Activated naive CD4-positive, alpha-beta T cell treated with anti-CD3 and anti-CD28 coated beads for 36 hours (primary cell): ENCODE data around the gene OOSP2. TPM values are rescaled to one million over a fixed set of nuclear protein-coding genes. Genes with fewer than 3 reads are reported as not detected.

Experiments used
- CTCF ChIA-PET: fragments of 350-600 bp; sonication (Branson Sonifier 250); formaldehyde crosslinking; loops from one replicate; lab custom pipeline; 2021; ENCODE audit warnings: antibody characterized with exemption; lab: Charles Lee
- DNase-seq: peaks from one replicate; pipeline ENCODE4 v3.0.0-alpha.2; 2020
- H3K27ac Mint-ChIP-seq: one replicate; pipeline ENCODE4 v1.8.0; 2021; ENCODE audit warnings: mild to moderate bottlenecking, mixed read lengths
- H3K27me3 Mint-ChIP-seq: one replicate; pipeline ENCODE4 v1.8.0; 2021; ENCODE audit warnings: low read depth, mixed read lengths
- H3K36me3 Mint-ChIP-seq: one replicate; pipeline ENCODE4 v1.8.0; 2021; ENCODE audit warnings: low read depth, mixed read lengths
- H3K4me1 Mint-ChIP-seq: one replicate; pipeline ENCODE4 v1.8.0; 2021; ENCODE audit warnings: low read depth, mixed read lengths
- H3K4me3 Mint-ChIP-seq: one replicate; pipeline ENCODE4 v1.8.0; 2021; ENCODE audit warnings: mild to moderate bottlenecking, moderate library complexity, mixed read lengths
- H3K9me3 Mint-ChIP-seq: one replicate; pipeline ENCODE4 v1.8.0; 2021; ENCODE audit warnings: mixed read lengths
- intact Hi-C: fragments of 100-400 bp; cut with micrococcal nuclease; formaldehyde crosslinking; loops from one replicate; pipeline ENCODE4 v1.15.1; 2023
- total RNA-seq, 2 experiments: library from RNA; stranded (reverse); gene quantifications; one replicate each; pipeline ENCODE4 v1.2.3, GENCODE V29; 2021

OOSP2 gene
- total RNA-seq, 2 experiments from 2014 or later: not detected

GRCh38 chr11:60085909-60086308 is 45.7 kb downstream of the OOSP2 start:
- intact Hi-C loops: no loop called here
- DNase-seq: no peak
- Mint-ChIP-seq H3K27me3 (peaks cover 30% of the 10 kb centered on the region), H3K9me3 (no peaks in the 10 kb centered on the region), H3K4me3 (no peak overlapping the region), H3K4me1 (no peaks in the 10 kb centered on the region), H3K27ac (no peak overlapping the region), H3K36me3 (no peaks in the 10 kb centered on the region)
- CTCF ChIA-PET: no interaction called here

- Mint-ChIP-seq H3K36me3 (no peaks in the 10 kb centered on the region), H3K9me3 (no peaks in the 10 kb centered on the region), H3K27me3 (peaks cover 30% of the 10 kb centered on the region), H3K27ac (no peak overlapping the region), H3K4me3 (no peak overlapping the region), H3K4me1 (no peaks in the 10 kb centered on the region)
- intact Hi-C loops: no loop called here
- CTCF ChIA-PET: no interaction called here
- no peak for DNase-seq
These were observed 47.0 kb downstream of the OOSP2 start for GRCh38 chr11:60087239-60087638.

- Mint-ChIP-seq H3K9me3 (no peaks in the 10 kb centered on the region), H3K36me3 (no peaks in the 10 kb centered on the region), H3K27ac (no peak within 1 kb of the TSS), H3K27me3 (peaks cover 30% of the 10 kb centered on the region), H3K4me1 (no peaks in the 10 kb centered on the region), H3K4me3 (no peak within 1 kb of the TSS)
- CTCF ChIA-PET: interaction anchor here (0.5 kb wide), 1 partner anchor 9 kb away, joined by 3 read pairs; no protein-coding TSS in a partner anchor
- DNase-seq: no peak
- intact Hi-C loops: no loop called here
These were observed 48.2 kb downstream of the OOSP2 start, which contains the start of gene MS4A2 for GRCh38 chr11:60088364-60088763. MS4A2 (plus strand) TSS chr11:60088664; CDS start chr11:60088766, 102 bp downstream.

GRCh38 chr11:60095477-60096120 is 55.4 kb downstream of the OOSP2 start:
- no peak for DNase-seq
- intact Hi-C loops: no loop called here
- Mint-ChIP-seq H3K27me3 (peaks cover 23% of the 10 kb centered on the region), H3K4me3 (no peak overlapping the region), H3K9me3 (no peaks in the 10 kb centered on the region), H3K36me3 (no peaks in the 10 kb centered on the region), H3K27ac (no peak overlapping the region), H3K4me1 (no peaks in the 10 kb centered on the region)
- CTCF ChIA-PET: no interaction called here

- intact Hi-C loops: no loop called here
- no peak for DNase-seq
- Mint-ChIP-seq H3K4me3 (no peak overlapping the region), H3K27me3 (peaks cover 23% of the 10 kb centered on the region), H3K36me3 (no peaks in the 10 kb centered on the region), H3K9me3 (no peaks in the 10 kb centered on the region), H3K27ac (no peak overlapping the region), H3K4me1 (no peaks in the 10 kb centered on the region)
- CTCF ChIA-PET: interaction anchor here (0.7 kb wide), 1 partner anchor 9 kb away, joined by 3 read pairs; the partner anchor contains the start of gene MS4A2
These were observed 57.0 kb downstream of the OOSP2 start for GRCh38 chr11:60097189-60097588.

Other genes starting within 250 kb of the OOSP2 start
- 10 to 100 TPM; 59.5 to 63.2 TPM for gene MRPL16, start 229.6 kb upstream of the OOSP2 start, total RNA-seq
- not detected for gene CBLIF, start 194.9 kb upstream of the OOSP2 start, total RNA-seq
- gene TCN1, start 173.9 kb upstream of the OOSP2 start, total RNA-seq: not detected
- gene OOSP3, start 161.6 kb upstream of the OOSP2 start, total RNA-seq: not detected
- gene OOSP1, start 102.0 kb upstream of the OOSP2 start, total RNA-seq: not detected
- gene OOSP4A, start 76.4 kb upstream of the OOSP2 start, total RNA-seq: not detected
- gene OOSP4B, start 23.2 kb upstream of the OOSP2 start, total RNA-seq: not detected
- not detected for gene MS4A3, start 16.3 kb downstream of the OOSP2 start, total RNA-seq
- not detected for gene MS4A2, start 48.3 kb downstream of the OOSP2 start, total RNA-seq
- gene MS4A6A, start 142.7 kb downstream of the OOSP2 start, total RNA-seq: not detected
- not detected for gene MS4A4E, start 202.7 kb downstream of the OOSP2 start, total RNA-seq
- not detected for gene MS4A4A, start 240.3 kb downstream of the OOSP2 start, total RNA-seq